Measurements from ENCODE around the gene FLT4. TPM values are rescaled to one million over a fixed set of nuclear protein-coding genes. Genes with fewer than 3 reads are reported as not detected.

The FLT4 gene
- total RNA-seq, 1 experiment from 2014 or later = 6.3 TPM

GRCh38 chr5:180594311-180595045, 54.9 kb downstream of the FLT4 start:
- H3K56ac ChIP-seq (ENCODE audit: insufficient read length, low read depth, low read length) = no peak overlapping the region
- WGBS (ENCODE audit: extremely low coverage, insufficient read length, low lambda C conversion rate) = 100% methylated on average over 1 of the region's 17 CpGs
- TF ChIP-seq CTCF (conservative IDR thresholded peaks at IDR 0.05) = no peak

More at GRCh38 chr5:180594311-180595045, 54.9 kb downstream of the FLT4 start:
- Histone ChIP-seq H2BK20ac (ENCODE audit: low read depth, low read length, poor library complexity, severe bottlenecking) (no peak overlapping the region), H3K27me3 (ENCODE audit: insufficient read depth, low read length) (peaks cover 19% of the 10 kb centered on the region), H3K4me1 (ENCODE audit: insufficient read depth, low read length) (no peaks in the 10 kb centered on the region), H3K79me2 (ENCODE audit: insufficient read depth, low read length) (no peaks in the 10 kb centered on the region), H2AK5ac (ENCODE audit: insufficient read length, low read length) (no peak overlapping the region), H2BK5ac (ENCODE audit: insufficient read length, low read length) (no peak overlapping the region), H4K5ac (ENCODE audit: insufficient read length, low read depth, low read length) (no peak overlapping the region), H2BK120ac (ENCODE audit: low read depth, low read length, poor library complexity, severe bottlenecking) (no peak overlapping the region), H3K23ac (ENCODE audit: insufficient read length, low read depth, low read length) (no peak overlapping the region), H4K20me1 (ENCODE audit: control insufficient read depth, insufficient read depth, insufficient read length) (no peaks in the 10 kb centered on the region), H3K4ac (ENCODE audit: low read depth, low read length) (no peak overlapping the region), H2AFZ (ENCODE audit: low read length) (no peak overlapping the region), H2BK12ac (ENCODE audit: insufficient read length, low read depth, low read length) (no peak overlapping the region), H3K23me2 (ENCODE audit: insufficient read length, low read depth, low read length, poor library complexity, severe bottlenecking) (peaks cover 10% of the 10 kb centered on the region), H3K4me2 (ENCODE audit: insufficient read depth, insufficient read length, low read length) (no peak overlapping the region), H3T11ph (ENCODE audit: low read length) (no peak overlapping the region), H3K79me1 (ENCODE audit: insufficient read depth, low read depth, low read length, poor library complexity, severe bottlenecking) (no peaks in the 10 kb centered on the region), H4K8ac (replicated peaks; ENCODE audit: insufficient read length, low read depth, low read length) (no peak overlapping the region), H2BK15ac (ENCODE audit: low read depth, low read length) (no peak overlapping the region), H3K27ac (ENCODE audit: insufficient read length, low read depth, low read length) (no peak overlapping the region), H4K91ac (ENCODE audit: insufficient read length, low read depth, low read length) (no peak overlapping the region), H3K18ac (ENCODE audit: insufficient read length, low read depth, low read length) (no peak overlapping the region), H3K9ac (ENCODE audit: extremely low read depth, insufficient read length, low read length) (no peak overlapping the region), H3K9me3 (ENCODE audit: control insufficient read depth, low read depth, low read length) (no peaks in the 10 kb centered on the region), H3K14ac (ENCODE audit: insufficient read depth, low read length) (no peak overlapping the region; the same call in 1 of the 2 replicates)
- DNase-seq = no peak
- Mint-ChIP-seq H3K4me1 (peaks cover 3 to 8% of the 10 kb centered on the region in 2 experiments; a peak in 3 of 4 replicates), H3K27me3 (ENCODE audit: low read depth) (peaks cover 44% of the 10 kb centered on the region), H3K4me3 (no peak overlapping the region), H3K9me3 (no peaks in the 10 kb centered on the region), H3K27ac (no peak overlapping the region), H3K36me3 (ENCODE audit: insufficient read depth in 1 of 3, low read depth in 3 of 3) (peaks cover 0 to 4% (median 0%) of the 10 kb centered on the region in 3 experiments; a peak in 1 of 7 replicates)

Measured in H9 (cell line).